ENCODE results near the gene SLC30A10. TPM values are rescaled to one million over a fixed set of nuclear protein-coding genes. Genes with fewer than 3 reads are reported as not detected.

Gene SLC30A10
- under 0.01 TPM in 1 of 2 replicates, not detected in the other for total RNA-seq

DNA sequence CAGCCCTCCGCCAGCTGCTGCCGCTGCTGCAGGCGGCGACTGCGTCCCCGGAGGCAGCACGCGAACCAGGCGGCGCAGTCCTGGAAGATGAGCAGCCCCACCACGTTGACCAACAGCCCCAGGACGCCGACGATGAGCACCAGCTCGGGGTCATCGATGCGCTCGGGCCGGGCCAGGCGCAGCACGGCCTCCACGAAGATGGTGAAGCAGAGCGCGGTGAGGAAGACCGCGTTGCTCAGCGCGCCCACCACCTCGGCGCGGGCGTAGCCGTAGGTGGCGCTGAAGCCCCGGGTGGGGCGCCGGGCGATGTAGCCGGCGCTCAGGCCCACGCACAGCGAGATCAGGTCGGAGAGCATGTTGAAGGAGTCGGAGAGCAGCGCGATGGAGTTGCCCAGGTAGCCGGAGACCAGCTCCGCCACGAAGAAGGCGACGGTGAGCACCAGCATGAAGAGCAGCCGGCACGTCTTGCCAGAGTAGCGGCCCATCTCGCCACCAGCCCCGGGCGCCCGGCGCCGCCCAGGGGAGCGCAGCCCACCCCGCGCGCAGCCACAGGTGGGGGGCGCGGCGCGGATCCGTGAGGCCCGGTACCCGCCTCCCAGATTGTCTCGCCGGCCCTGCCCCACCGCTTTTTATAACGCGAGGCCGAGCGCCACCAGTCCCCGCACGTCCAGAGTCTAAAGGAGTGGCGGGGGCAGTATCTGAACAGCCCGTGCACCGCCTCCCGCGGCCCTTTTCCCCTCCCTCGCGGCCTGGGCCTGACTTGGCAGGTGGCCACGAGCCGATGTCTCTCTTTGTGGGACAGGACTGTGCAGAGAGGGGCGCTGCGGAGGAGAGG, at the start of gene SLC30A10:
TSS of gene SLC30A10 (minus strand) at position 602 of the 835 bp plus-strand sequence. CDS start at position 485, 117 bp downstream.
- DNase-seq (ENCODE audit: low read depth) (no peak), FAIRE-seq (no peak)
- TF ChIP-seq, protein P1, sequence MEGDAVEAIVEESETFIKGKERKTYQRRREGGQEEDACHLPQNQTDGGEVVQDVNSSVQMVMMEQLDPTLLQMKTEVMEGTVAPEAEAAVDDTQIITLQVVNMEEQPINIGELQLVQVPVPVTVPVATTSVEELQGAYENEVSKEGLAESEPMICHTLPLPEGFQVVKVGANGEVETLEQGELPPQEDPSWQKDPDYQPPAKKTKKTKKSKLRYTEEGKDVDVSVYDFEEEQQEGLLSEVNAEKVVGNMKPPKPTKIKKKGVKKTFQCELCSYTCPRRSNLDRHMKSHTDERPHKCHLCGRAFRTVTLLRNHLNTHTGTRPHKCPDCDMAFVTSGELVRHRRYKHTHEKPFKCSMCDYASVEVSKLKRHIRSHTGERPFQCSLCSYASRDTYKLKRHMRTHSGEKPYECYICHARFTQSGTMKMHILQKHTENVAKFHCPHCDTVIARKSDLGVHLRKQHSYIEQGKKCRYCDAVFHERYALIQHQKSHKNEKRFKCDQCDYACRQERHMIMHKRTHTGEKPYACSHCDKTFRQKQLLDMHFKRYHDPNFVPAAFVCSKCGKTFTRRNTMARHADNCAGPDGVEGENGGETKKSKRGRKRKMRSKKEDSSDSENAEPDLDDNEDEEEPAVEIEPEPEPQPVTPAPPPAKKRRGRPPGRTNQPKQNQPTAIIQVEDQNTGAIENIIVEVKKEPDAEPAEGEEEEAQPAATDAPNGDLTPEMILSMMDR (IDR thresholded peaks at IDR 0.05; ENCODE audit: insufficient read depth, low read length, severe bottlenecking), result no peak
- no peaks in the 10 kb centered on the region for H3K36me3 ChIP-seq (ENCODE audit: control insufficient read depth, insufficient read depth, low read length)
- H3K4me3 ChIP-seq (ENCODE audit: low read depth, low read length), result peak within 1 kb of the TSS; percentile 26
- peaks cover 6% of the 10 kb centered on the region for H3K27me3 ChIP-seq (ENCODE audit: control insufficient read depth, insufficient read depth, low read length)

DNA sequence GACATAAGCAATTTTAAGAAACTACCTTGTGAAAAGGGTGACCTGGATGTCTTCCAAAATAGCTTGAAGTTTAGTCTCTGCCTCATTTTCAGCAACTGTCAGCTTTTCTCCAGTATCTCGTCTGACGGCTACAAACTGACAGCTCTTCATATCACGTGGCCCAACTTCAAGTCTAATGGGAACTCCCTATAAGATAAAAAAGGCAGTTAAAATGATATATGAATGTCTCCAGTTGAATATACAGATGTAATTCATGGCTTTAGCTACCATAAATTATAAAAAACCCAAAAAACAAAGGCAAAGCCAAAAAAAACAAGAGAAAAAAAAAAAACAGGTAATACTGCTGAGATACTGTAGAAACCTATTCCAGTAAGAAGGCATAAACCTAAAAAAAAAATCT, 44.9 kb upstream of the SLC30A10 start:
- no peak for FAIRE-seq
- TF ChIP-seq, protein P1 (IDR thresholded peaks at IDR 0.05; ENCODE audit: insufficient read depth, low read length, severe bottlenecking), result no peak

DNA sequence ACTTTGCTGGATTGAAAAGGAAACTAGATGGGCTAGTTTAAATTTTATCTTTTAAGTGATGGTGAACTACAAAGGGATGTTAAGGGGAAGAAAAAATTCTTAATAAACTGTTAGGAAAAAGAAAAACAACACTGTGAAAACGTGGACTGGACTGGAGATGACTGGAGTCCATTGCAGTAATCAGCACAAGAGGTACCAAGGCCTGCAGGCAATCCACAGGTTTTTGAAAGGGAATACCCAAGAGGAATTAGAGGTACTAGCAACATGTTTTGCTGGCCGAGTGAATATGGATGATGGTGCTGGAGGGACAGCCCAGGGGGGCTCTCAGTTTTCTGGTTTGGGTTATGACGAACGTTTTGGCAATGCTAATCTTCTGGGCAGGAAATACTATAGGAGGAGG, 39.0 kb upstream of the SLC30A10 start:
- FAIRE-seq (no peak), DNase-seq (ENCODE audit: low read depth) (no peak)
- Histone ChIP-seq H3K4me3 (ENCODE audit: low read depth, low read length) (no peak overlapping the region), H3K36me3 (ENCODE audit: control insufficient read depth, insufficient read depth, low read length) (peaks cover 3% of the 10 kb centered on the region), H3K27me3 (ENCODE audit: control insufficient read depth, insufficient read depth, low read length) (no peaks in the 10 kb centered on the region)
- TF ChIP-seq, protein P1 (IDR thresholded peaks at IDR 0.05; ENCODE audit: insufficient read depth, low read length, severe bottlenecking), result no peak

More for the DNA sequence above, 44.9 kb upstream of the SLC30A10 start:
- no peak for DNase-seq (ENCODE audit: low read depth)
- Histone ChIP-seq H3K27me3 (ENCODE audit: control insufficient read depth, insufficient read depth, low read length) (no peaks in the 10 kb centered on the region), H3K36me3 (ENCODE audit: control insufficient read depth, insufficient read depth, low read length) (peaks cover 8% of the 10 kb centered on the region), H3K4me3 (ENCODE audit: low read depth, low read length) (no peak overlapping the region)

DNA sequence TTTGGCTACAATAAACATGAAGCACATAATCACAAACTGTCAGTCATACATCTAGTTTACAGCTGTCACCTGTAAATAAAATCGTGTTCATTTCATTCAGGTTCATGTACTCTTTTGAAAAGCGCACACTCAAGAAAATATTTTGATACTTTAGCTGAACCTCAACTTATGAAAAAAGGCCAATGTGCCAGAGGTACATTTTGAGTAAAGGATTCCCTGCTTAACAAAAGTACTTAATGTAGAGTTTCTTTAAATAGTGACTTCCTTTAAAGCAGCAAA, 37.7 kb upstream of the SLC30A10 start:
- TF ChIP-seq, protein P1 (IDR thresholded peaks at IDR 0.05; ENCODE audit: insufficient read depth, low read length, severe bottlenecking), result no peak
- H3K4me3 ChIP-seq (ENCODE audit: low read depth, low read length), result no peak overlapping the region
- H3K36me3 ChIP-seq (ENCODE audit: control insufficient read depth, insufficient read depth, low read length), result peaks cover 2% of the 10 kb centered on the region
- H3K27me3 ChIP-seq (ENCODE audit: control insufficient read depth, insufficient read depth, low read length), result no peaks in the 10 kb centered on the region
- DNase-seq (ENCODE audit: low read depth) (no peak), FAIRE-seq (no peak)

DNA sequence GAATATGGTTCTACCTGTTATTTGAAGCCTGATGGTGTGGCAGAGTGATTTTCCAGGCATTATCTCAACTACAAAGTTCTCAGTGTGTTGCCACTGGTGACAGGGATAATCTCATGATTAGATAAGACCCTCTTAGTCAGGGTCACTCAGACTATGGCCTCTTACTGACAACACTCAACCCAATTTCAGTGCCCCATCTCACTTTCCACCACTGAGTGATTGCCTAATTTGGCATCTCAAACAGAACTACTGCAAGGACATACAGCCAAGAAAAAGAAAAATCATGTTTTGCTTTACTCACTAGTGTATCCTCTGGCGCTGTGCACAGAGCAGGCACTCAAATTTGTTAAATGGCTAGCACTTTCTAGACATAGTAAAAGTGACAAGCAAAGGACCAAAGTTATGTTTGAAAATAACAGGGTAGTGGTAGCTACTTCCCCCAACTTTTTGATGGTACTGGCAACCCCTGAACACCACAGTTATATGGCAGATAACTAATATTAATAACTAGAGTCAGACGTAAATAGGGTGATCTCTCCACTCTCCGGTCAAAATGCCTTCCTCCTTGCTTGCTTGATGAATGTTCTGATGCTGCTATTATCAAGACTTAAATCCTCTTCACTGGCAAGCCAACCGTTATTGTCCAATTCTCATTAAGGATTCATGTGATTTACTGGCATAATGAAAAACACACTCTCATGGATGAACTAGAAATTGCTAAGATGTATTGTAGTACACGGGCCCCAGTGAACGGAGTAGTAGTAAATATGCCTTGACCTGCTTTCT, 37.1 kb upstream of the SLC30A10 start:
- Histone ChIP-seq H3K36me3 (ENCODE audit: control insufficient read depth, insufficient read depth, low read length) (peaks cover 2% of the 10 kb centered on the region), H3K4me3 (ENCODE audit: low read depth, low read length) (no peak overlapping the region), H3K27me3 (ENCODE audit: control insufficient read depth, insufficient read depth, low read length) (no peaks in the 10 kb centered on the region)
- TF ChIP-seq, protein P1 (IDR thresholded peaks at IDR 0.05; ENCODE audit: insufficient read depth, low read length, severe bottlenecking), result no peak
- FAIRE-seq (no peak), DNase-seq (ENCODE audit: low read depth) (no peak)

Measured in bronchial epithelial cell (primary cell).